GM12801 (cell line): Measurements from ENCODE around the gene HCRT.

Experiments used
- TF ChIP-seq, protein P1 (sequence below): IDR thresholded peaks from one replicate; pipeline ENCODE4 v1.5.1; 2011; ENCODE audit warnings: control low read depth; ENCODE audit not compliant: insufficient read length; ENCODE audit errors: extremely low read depth

Gene HCRT

DNA sequence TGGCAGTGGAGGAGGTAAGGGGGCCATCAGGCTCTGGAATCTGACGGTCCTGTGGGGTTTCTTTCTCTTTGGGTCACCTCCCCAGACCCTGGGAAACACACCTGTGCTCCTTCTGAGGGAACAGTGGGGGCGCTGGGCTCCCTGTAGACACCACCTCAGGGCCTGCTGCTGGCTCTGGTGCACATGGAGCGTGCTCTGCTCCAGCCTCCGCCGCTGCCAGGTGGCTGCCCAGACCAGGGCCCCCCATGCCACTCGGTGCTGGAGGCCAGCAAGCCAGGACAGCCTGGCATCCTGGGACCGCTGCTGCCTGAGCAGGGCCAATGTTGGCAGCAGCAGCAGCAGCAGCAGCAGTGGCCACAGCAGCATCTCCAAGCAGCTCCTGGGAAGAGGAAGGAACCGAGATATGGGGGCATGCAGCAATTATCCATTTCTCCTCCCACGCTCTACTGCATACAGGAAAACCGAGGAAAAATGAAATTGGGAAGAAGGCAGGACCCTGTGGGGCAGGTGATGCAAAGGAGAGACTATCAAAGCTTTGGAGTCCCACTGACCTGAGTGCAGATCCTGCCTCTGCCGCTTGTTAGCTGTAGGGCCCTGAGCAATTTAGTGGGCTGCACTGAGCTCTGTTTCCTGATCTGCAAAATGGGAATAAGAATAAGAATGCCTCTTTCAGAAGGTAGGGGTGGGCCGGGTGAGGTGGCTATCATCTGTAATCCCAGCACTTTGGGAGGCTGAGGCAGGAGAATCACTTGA is 8.1 kb upstream of the HCRT start:
- TF ChIP-seq, protein P1, sequence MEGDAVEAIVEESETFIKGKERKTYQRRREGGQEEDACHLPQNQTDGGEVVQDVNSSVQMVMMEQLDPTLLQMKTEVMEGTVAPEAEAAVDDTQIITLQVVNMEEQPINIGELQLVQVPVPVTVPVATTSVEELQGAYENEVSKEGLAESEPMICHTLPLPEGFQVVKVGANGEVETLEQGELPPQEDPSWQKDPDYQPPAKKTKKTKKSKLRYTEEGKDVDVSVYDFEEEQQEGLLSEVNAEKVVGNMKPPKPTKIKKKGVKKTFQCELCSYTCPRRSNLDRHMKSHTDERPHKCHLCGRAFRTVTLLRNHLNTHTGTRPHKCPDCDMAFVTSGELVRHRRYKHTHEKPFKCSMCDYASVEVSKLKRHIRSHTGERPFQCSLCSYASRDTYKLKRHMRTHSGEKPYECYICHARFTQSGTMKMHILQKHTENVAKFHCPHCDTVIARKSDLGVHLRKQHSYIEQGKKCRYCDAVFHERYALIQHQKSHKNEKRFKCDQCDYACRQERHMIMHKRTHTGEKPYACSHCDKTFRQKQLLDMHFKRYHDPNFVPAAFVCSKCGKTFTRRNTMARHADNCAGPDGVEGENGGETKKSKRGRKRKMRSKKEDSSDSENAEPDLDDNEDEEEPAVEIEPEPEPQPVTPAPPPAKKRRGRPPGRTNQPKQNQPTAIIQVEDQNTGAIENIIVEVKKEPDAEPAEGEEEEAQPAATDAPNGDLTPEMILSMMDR: no peak

DNA sequence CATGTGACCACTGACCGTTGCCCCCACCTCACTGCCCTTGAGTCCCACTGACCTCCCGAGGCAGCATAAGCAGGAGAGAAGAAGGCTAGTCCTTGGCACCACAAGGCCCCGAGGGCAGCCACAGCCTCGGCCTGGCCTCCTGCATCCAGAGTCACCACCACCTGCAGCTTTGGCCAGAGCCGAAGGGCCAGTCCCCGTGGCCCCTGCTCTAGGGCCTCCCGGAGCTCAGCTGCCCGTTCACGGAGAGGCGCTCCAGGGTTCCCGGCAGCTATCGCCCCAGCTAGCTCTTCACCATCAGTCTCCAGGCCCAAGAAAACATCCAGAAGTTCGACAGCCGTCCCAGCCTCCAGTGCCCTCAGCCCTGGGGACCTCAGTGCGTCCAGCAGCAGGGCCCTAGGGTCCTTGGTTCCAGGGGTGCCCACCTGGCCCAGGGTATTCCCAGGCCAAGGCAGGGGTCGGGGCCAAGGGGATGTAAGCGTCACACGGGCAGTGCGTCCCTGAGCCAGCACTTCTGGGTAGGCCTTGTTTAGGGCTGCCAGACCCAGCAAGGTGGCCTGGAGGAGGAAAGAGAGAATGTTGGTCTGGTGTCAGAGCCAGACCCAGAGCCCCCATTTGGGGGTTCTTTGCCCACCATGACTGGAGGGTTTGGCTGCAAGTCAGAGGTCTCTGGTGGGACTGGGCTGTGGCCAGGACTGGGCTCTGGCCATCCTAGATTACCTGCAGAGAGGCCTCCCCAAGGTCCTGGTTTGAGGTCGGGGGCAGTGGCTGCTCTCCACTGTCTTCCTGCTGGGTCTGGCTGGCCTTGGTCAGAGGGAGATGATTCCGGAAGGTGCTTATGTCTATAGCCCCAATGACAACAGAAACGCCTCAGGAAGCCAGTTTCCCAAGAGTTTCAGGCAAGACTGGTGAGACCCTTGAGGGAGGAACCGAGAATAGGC is 7.2 kb upstream of the HCRT start:
- TF ChIP-seq, protein P1: no peak

DNA sequence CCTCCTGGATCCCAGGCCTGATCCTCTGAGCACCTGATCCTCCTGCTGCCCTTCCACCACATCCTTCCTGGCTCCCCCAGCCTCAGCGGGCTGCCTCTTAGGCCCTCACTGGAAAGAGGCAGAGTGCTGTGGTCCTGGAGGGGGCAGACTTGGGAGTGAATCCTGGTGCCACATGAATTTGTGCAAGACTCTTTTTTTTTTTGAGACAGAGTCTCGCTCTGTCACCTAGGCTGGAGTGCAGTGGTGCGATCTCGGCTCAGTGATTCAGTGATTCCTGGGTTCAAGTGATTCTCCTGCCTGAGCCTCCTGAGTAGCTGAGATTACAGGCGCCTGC is 6.0 kb upstream of the HCRT start:
- TF ChIP-seq, protein P1: no peak

DNA sequence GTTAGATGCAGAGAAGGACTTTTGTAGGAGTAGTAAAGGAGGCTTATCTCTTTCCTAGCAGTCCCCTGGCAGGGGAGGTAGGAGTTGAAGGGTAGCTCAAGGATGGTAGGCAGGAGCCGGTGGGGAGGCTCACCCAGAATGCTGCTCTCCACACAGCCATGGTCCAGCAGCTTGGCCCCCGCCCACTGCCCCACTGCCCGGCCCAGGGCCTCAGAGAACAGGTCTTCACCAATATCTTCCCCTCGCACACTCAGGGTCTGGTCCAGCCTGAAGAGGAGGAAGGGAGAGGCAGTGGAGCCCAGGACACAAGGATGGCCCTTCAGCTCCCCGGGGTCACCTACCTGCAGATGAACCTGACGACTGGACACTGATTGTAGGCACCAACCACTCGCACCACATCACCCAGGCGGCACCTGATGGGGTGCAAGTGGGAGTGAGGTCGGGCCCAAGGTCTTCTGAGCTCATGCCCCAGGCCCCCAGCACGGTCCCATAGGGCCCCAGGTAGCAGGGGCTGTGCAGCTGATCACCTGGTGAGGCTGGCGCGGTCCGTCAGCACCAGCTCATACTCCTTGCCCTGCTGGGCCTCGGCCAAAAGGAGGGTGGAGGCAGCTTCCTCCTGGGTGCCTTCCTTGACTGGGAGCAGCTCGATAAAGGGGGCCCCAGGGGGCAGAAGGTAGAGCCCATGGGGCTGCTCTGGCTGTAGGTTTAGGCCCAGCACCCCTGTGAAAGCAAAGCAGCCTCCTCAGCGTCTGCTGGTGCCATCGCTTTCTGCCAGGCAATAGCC is 5.4 kb upstream of the HCRT start:
- TF ChIP-seq, protein P1: no peak

DNA sequence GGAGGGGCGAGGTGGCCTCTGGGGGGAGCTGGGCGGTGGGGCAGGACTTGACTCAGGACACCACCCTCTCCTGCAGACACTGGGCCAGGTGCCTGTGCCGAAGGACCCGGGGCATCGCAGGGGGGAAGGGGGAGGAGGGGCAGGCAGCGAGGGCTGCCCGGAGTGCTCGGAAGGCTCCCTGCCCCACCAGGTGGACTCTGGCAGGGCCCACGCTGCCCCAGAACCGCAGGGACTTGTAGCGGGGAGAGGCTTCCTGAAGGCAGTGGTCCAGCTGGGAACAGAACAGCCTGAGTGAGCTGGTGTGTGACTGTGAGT is 4.4 kb upstream of the HCRT start:
- TF ChIP-seq, protein P1: no peak

DNA sequence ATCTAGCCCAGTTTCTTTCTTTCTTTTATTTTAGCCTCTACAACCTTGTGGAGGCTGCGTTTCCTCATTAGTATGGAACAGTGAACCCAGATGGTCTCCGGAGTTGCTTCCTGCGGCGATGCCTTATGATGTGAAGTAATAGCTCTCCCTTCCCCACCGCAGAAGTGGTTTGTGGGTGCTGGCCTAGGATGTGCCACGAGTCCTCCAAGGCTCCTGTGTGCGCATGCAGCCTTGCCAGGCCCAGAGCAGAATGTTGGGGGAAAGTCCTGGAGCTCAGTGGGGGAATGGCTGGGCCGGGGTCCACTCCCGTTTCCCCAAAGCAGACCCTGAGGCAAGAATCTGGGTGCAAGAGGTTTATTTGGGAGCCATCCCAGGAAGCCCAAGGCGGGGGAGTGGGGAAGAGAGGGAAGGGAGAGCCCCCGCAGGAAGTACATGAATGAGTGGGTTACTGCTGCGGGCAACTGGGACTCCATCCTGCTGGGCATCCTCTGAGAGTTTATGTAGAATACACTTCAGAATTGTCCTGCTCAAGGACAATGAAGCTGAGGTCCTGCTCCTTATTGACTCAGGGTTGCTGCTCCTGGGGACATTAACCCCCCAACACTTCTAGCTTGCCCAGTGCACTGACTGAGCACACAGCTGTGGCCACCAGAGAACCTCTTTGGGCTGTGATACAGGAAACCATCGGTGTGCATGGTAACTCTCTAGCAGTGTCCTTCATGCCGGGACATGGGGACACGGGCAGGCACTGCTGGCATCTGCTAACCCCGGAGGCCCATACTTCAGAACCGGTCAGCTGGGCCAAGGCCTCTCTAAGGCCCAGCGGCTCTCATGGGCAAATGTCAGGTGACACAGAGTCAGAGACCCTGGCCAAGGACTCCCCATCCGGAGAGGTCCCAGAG is 3.7 kb upstream of the HCRT start:
- TF ChIP-seq, protein P1: no peak
